OCI-M2 (cell line): ENCODE results near the gene VWA8.

Source experiments
- DNase-seq: peaks from one replicate; lab custom pipeline; 2025; ENCODE audit not compliant: unreplicated experiment; lab: John Stamatoyannopoulos, UW

The VWA8 gene

GRCh38 chr13:41696163-41697003, 264.5 kb downstream of the VWA8 start:
- no peak for DNase-seq

- DNase-seq: no peak
Observed at GRCh38 chr13:41694545-41695301, 266.2 kb downstream of the VWA8 start.

- no peak for DNase-seq
Observed at GRCh38 chr13:41693434-41693833, 267.5 kb downstream of the VWA8 start.

- DNase-seq: no peak
Observed at GRCh38 chr13:41691274-41691673, 269.6 kb downstream of the VWA8 start.

GRCh38 chr13:41682766-41683165, 278.1 kb downstream of the VWA8 start:
- DNase-seq: no peak

- no peak for DNase-seq
Observed at GRCh38 chr13:41682001-41682400, 278.9 kb downstream of the VWA8 start.

- no peak for DNase-seq
Observed at GRCh38 chr13:41681587-41681986, 279.3 kb downstream of the VWA8 start.

- DNase-seq: no peak
Observed at GRCh38 chr13:41680900-41681299, 280.0 kb downstream of the VWA8 start.

- no peak for DNase-seq
Observed at GRCh38 chr13:41678848-41679247, 282.1 kb downstream of the VWA8 start.

- no peak for DNase-seq
Observed at GRCh38 chr13:41678249-41678648, 282.7 kb downstream of the VWA8 start.

- DNase-seq: no peak
Observed at GRCh38 chr13:41675306-41675705, 285.6 kb downstream of the VWA8 start.

- DNase-seq: no peak
Observed at GRCh38 chr13:41674246-41674645, 286.7 kb downstream of the VWA8 start.

GRCh38 chr13:41673640-41674039, 287.3 kb downstream of the VWA8 start:
- DNase-seq: no peak

GRCh38 chr13:41670873-41671443, 290.0 kb downstream of the VWA8 start:
- no peak for DNase-seq

- no peak for DNase-seq
Observed at GRCh38 chr13:41668130-41668757, 292.7 kb downstream of the VWA8 start.

GRCh38 chr13:41666644-41667043, 294.3 kb downstream of the VWA8 start:
- no peak for DNase-seq

GRCh38 chr13:41660411-41660810, 300.5 kb downstream of the VWA8 start:
- no peak for DNase-seq

GRCh38 chr13:41658057-41658661, 302.8 kb downstream of the VWA8 start:
- no peak for DNase-seq

- no peak for DNase-seq
Observed at GRCh38 chr13:41655997-41656396, 304.9 kb downstream of the VWA8 start.

GRCh38 chr13:41654796-41655195, 306.1 kb downstream of the VWA8 start:
- no peak for DNase-seq

- DNase-seq: no peak
Observed at GRCh38 chr13:41652735-41653361, 308.1 kb downstream of the VWA8 start.
